ENCODE data around the gene FAM3B.

DNA sequence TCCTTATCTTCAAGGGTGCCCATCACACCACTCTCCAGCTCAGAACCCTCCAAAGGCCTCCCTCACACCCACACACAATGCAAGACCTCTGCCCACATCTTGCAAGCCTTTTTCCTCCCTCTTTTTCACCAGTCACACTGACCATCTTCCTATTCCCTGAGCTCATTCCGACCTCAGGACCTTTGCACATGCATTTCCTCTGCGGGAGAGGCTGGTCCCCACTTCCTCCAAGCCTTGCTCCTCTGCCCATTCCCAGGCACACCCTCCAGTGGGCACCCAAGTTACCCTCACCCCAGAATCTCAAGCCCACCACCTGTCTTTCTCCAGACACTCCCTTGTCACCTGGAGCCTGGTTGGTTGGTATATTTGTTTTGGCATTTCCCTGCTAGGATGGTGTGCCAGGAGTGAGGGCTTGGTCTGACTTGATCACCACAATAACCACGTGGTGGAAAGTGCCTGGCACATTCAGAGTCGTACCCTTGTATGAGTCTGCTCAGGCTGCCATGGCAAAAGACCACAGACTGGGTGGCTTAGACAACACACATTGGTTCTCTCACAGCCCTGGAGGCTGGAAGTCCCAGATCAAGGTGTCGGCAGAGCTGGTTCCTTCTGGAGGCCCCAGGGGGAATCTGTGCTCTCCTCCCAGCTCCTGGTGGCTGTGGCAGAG lies 58.4 kb downstream of the FAM3B start:
- no peak for TF ChIP-seq HLTF (IDR thresholded peaks at IDR 0.05)
- no peak for TF ChIP-seq CHCHD3 (CRISPR knock-in tag; IDR thresholded peaks at IDR 0.05)
- TF ChIP-seq NFRKB (IDR thresholded peaks at IDR 0.05; ENCODE audit: low read depth), result no peak
- no peak for TF ChIP-seq CREM (IDR thresholded peaks at IDR 0.05; ENCODE audit: low read depth)
- no peak for TF ChIP-seq ZSCAN29 (IDR thresholded peaks at IDR 0.05)
- no peak for TF ChIP-seq U2AF1 (optimal IDR thresholded peaks at IDR 0.05; ENCODE audit: low read depth, low read length)
- no peak for TF ChIP-seq ZNF184 (CRISPR knock-in tag; IDR thresholded peaks at IDR 0.05)
- no peak for TF ChIP-seq DNMT1 (IDR thresholded peaks at IDR 0.05)
- TF ChIP-seq, protein P1, sequence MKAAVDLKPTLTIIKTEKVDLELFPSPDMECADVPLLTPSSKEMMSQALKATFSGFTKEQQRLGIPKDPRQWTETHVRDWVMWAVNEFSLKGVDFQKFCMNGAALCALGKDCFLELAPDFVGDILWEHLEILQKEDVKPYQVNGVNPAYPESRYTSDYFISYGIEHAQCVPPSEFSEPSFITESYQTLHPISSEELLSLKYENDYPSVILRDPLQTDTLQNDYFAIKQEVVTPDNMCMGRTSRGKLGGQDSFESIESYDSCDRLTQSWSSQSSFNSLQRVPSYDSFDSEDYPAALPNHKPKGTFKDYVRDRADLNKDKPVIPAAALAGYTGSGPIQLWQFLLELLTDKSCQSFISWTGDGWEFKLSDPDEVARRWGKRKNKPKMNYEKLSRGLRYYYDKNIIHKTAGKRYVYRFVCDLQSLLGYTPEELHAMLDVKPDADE (conservative IDR thresholded peaks at IDR 0.05; ENCODE audit: control insufficient read depth, low read depth, low read length), result no peak
- TF ChIP-seq TARDBP (IDR thresholded peaks at IDR 0.05), result no peak
- TF ChIP-seq, protein P2, sequence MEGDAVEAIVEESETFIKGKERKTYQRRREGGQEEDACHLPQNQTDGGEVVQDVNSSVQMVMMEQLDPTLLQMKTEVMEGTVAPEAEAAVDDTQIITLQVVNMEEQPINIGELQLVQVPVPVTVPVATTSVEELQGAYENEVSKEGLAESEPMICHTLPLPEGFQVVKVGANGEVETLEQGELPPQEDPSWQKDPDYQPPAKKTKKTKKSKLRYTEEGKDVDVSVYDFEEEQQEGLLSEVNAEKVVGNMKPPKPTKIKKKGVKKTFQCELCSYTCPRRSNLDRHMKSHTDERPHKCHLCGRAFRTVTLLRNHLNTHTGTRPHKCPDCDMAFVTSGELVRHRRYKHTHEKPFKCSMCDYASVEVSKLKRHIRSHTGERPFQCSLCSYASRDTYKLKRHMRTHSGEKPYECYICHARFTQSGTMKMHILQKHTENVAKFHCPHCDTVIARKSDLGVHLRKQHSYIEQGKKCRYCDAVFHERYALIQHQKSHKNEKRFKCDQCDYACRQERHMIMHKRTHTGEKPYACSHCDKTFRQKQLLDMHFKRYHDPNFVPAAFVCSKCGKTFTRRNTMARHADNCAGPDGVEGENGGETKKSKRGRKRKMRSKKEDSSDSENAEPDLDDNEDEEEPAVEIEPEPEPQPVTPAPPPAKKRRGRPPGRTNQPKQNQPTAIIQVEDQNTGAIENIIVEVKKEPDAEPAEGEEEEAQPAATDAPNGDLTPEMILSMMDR (IDR thresholded peaks at IDR 0.05 in 2 of 3, conservative IDR thresholded peaks at IDR 0.05 in 1 of 3; ENCODE audit: insufficient read depth in 2 of 3, low read depth in 1 of 3, low read length in 3 of 3), result no peak
